Measurements from ENCODE around the gene NFATC1. TPM values are rescaled to one million over a fixed set of nuclear protein-coding genes. Genes with fewer than 3 reads are reported as not detected.

Gene NFATC1
- total RNA-seq, 4 donors from 2014 or later, result 0.79 to 4.8 (median 2.6) TPM

GRCh38 chr18:79368681-79369080 lies 27.0 kb upstream of the NFATC1 start:
- Histone ChIP-seq H3K27me3 (no peaks in the 10 kb centered on the region), H3K27ac (no peak overlapping the region), H3K36me3 (peaks cover 0 to 54% (median 0%) of the 10 kb centered on the region in 3 donors), H3K9me3 (no peaks in the 10 kb centered on the region), H3K4me1 (peaks cover 0 to 10% (median 0%) of the 10 kb centered on the region in 3 donors), H3K4me3 (no peak overlapping the region)
- intact Hi-C loops (cut with DNase I), result no loop called here
- TF ChIP-seq POLR2A (IDR thresholded peaks at IDR 0.05) (no peak), CTCF (IDR thresholded peaks at IDR 0.05) (no peak)
- WGBS, 2 donors, result 62 to 79% methylated on average over 15 of the region's 15 CpGs
- no peak for DNase-seq

GRCh38 chr18:79371561-79372121 lies 24.1 kb upstream of the NFATC1 start:
- Histone ChIP-seq H3K4me3 (no peak overlapping the region), H3K27me3 (no peaks in the 10 kb centered on the region), H3K4me1 (peaks cover 0 to 10% (median 0%) of the 10 kb centered on the region in 3 donors), H3K27ac (no peak overlapping the region), H3K36me3 (peaks cover 0 to 42% (median 0%) of the 10 kb centered on the region in 3 donors), H3K9me3 (no peaks in the 10 kb centered on the region)
- WGBS, 2 donors, result 70 to 82% methylated on average over 8 to 9 of the region's 14 CpGs
- no peak for DNase-seq
- no peak for TF ChIP-seq CTCF (IDR thresholded peaks at IDR 0.05)
- no peak for TF ChIP-seq POLR2A (IDR thresholded peaks at IDR 0.05)
- intact Hi-C loops (cut with DNase I), result no loop called here

GRCh38 chr18:79372461-79372860 lies 23.3 kb upstream of the NFATC1 start:
- 90 to 91% methylated on average over 7 to 10 of the region's 10 CpGs for WGBS, 2 donors
- Histone ChIP-seq H3K27ac (no peak overlapping the region), H3K4me3 (no peak overlapping the region), H3K4me1 (peaks cover 0 to 10% (median 0%) of the 10 kb centered on the region in 3 donors), H3K27me3 (no peaks in the 10 kb centered on the region), H3K9me3 (no peaks in the 10 kb centered on the region), H3K36me3 (peaks cover 0 to 46% (median 0%) of the 10 kb centered on the region in 3 donors)
- no peak for DNase-seq
- intact Hi-C loops (cut with DNase I), result no loop called here
- TF ChIP-seq POLR2A (IDR thresholded peaks at IDR 0.05), result no peak
- TF ChIP-seq CTCF (IDR thresholded peaks at IDR 0.05), result no peak

GRCh38 chr18:79372991-79373390 lies 22.7 kb upstream of the NFATC1 start:
- DNase-seq, result no peak

More at GRCh38 chr18:79372991-79373390, 22.7 kb upstream of the NFATC1 start:
- Histone ChIP-seq H3K27me3 (no peaks in the 10 kb centered on the region), H3K4me3 (no peak overlapping the region), H3K27ac (no peak overlapping the region), H3K4me1 (peaks cover 0 to 9% (median 0%) of the 10 kb centered on the region in 3 donors), H3K9me3 (no peaks in the 10 kb centered on the region), H3K36me3 (peaks cover 0 to 46% (median 0%) of the 10 kb centered on the region in 3 donors)
- intact Hi-C loops (cut with DNase I), result no loop called here
- 91 to 100% methylated on average over 2 of the region's 2 CpGs for WGBS, 2 donors
- TF ChIP-seq POLR2A (IDR thresholded peaks at IDR 0.05), result no peak
- TF ChIP-seq CTCF (IDR thresholded peaks at IDR 0.05), result no peak

All from esophagus squamous epithelium (tissue), 5 donors.